B cell (primary cell): ENCODE results near the gene MEOX2.

Source experiments
- EZH2 ChIP-seq: IDR thresholded peaks from 2 replicates; pipeline ENCODE4 v1.6.1; 2012; ENCODE audit warnings: borderline replicate concordance, low read depth, mild to moderate bottlenecking, moderate library complexity, low read length; ENCODE audit not compliant: insufficient read depth, poor library complexity, severe bottlenecking
- TF ChIP-seq, protein P1 (sequence below): fragments of 200-600 bp; IDR thresholded peaks from one replicate; pipeline ENCODE4 v1.8.0; 2022; ENCODE audit warnings: antibody characterized with exemption, mild to moderate bottlenecking

DNA sequence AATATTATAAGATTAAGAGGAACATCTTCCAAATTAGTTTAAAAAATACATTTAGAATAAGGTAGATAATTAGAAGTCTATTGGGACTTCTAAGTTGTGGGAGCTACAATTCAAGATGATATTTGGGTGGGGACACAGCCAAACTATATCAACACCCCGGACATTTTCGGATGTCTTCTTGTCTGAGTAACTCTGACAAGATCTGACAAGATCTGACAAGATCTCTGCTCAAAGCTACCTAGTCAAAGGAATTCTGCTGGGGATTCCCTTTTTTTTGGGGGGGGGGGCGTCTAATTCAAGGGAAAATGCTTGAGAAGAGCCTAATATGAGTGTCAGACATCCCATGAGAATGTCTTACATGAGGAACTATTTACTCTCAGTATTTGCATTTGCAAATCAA, 119.4 kb downstream of the MEOX2 start:
- TF ChIP-seq, protein P1, sequence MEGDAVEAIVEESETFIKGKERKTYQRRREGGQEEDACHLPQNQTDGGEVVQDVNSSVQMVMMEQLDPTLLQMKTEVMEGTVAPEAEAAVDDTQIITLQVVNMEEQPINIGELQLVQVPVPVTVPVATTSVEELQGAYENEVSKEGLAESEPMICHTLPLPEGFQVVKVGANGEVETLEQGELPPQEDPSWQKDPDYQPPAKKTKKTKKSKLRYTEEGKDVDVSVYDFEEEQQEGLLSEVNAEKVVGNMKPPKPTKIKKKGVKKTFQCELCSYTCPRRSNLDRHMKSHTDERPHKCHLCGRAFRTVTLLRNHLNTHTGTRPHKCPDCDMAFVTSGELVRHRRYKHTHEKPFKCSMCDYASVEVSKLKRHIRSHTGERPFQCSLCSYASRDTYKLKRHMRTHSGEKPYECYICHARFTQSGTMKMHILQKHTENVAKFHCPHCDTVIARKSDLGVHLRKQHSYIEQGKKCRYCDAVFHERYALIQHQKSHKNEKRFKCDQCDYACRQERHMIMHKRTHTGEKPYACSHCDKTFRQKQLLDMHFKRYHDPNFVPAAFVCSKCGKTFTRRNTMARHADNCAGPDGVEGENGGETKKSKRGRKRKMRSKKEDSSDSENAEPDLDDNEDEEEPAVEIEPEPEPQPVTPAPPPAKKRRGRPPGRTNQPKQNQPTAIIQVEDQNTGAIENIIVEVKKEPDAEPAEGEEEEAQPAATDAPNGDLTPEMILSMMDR, result no peak
- no peak for TF ChIP-seq EZH2
